Measurements from ENCODE around the gene AMOT.

AMOT gene

GRCh38 chrX:112835019-112835418, 5.6 kb downstream of the AMOT start:
- no peak for DNase-seq

GRCh38 chrX:112834031-112834845, 6.4 kb downstream of the AMOT start:
- DNase-seq = no peak

- DNase-seq = no peak
Observed at GRCh38 chrX:112832481-112833095, 8.0 kb downstream of the AMOT start.

GRCh38 chrX:112830540-112830939, 10.1 kb downstream of the AMOT start:
- DNase-seq = no peak

GRCh38 chrX:112827292-112827903, 13.2 kb downstream of the AMOT start:
- no peak for DNase-seq

GRCh38 chrX:112826023-112826422, 14.6 kb downstream of the AMOT start:
- no peak for DNase-seq

GRCh38 chrX:112822892-112823291, 17.7 kb downstream of the AMOT start:
- no peak for DNase-seq

- no peak for DNase-seq
Observed at GRCh38 chrX:112820364-112821268, 20.0 kb downstream of the AMOT start.

- no peak for DNase-seq
Observed at GRCh38 chrX:112819813-112820212, 20.8 kb downstream of the AMOT start.

- DNase-seq = no peak
Observed at GRCh38 chrX:112819008-112819640, 21.5 kb downstream of the AMOT start.

- DNase-seq = no peak
Observed at GRCh38 chrX:112818114-112819007, 22.3 kb downstream of the AMOT start.

- no peak for DNase-seq
Observed at GRCh38 chrX:112816908-112817307, 23.7 kb downstream of the AMOT start.

GRCh38 chrX:112814496-112814895, 26.1 kb downstream of the AMOT start:
- no peak for DNase-seq

- no peak for DNase-seq
Observed at GRCh38 chrX:112812741-112813140, 27.9 kb downstream of the AMOT start.

GRCh38 chrX:112808651-112809195, 31.9 kb downstream of the AMOT start:
- DNase-seq = no peak

- no peak for DNase-seq
Observed at GRCh38 chrX:112808007-112808406, 32.6 kb downstream of the AMOT start.

GRCh38 chrX:112803060-112803459, 37.6 kb downstream of the AMOT start:
- no peak for DNase-seq

- DNase-seq = no peak
Observed at GRCh38 chrX:112802541-112802940, 38.1 kb downstream of the AMOT start.

GRCh38 chrX:112800971-112801775, 39.5 kb downstream of the AMOT start:
- no peak for DNase-seq

GRCh38 chrX:112799425-112799824, 41.2 kb downstream of the AMOT start:
- no peak for DNase-seq
